HG02610 (cell line): ENCODE data around the gene CACNA1C.
"Not testable (repeated sequence)": the region's sequence is repeated elsewhere in the genome, so short reads cannot be mapped to it uniquely, and the experiment has no call there.

Experiments used
- ATAC-seq: cut with Tn5 transposase; IDR thresholded peaks from one replicate; pipeline ENCODE4 v1.9.1; 2021; ENCODE audit warnings: mild to moderate bottlenecking, moderate library complexity; ENCODE audit not compliant: unreplicated experiment

The CACNA1C gene

GRCh38 chr12:2248901-2249381 is 196.2 kb downstream of the CACNA1C start:
- ATAC-seq, result no peak

DNA sequence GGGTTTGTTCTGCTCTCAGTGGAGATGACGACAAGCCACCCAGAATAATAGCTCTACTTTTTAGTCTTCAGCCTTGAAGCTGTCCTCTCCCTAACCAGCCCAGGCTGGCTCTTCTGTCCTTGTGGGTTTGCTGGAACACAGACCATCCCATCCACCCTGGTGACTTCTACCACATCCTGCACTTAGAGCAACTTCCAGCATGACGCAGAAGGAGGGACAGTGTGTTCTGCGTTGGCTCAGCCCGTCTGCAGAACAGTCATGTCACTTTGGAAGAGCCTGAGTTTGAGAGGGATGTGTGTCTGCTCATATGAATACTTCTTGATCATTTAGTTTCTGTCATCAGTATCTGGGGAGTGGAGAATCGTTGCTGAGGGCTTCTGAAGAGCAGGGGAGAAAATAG is 198.0 kb downstream of the CACNA1C start:
- ATAC-seq, result no peak

DNA sequence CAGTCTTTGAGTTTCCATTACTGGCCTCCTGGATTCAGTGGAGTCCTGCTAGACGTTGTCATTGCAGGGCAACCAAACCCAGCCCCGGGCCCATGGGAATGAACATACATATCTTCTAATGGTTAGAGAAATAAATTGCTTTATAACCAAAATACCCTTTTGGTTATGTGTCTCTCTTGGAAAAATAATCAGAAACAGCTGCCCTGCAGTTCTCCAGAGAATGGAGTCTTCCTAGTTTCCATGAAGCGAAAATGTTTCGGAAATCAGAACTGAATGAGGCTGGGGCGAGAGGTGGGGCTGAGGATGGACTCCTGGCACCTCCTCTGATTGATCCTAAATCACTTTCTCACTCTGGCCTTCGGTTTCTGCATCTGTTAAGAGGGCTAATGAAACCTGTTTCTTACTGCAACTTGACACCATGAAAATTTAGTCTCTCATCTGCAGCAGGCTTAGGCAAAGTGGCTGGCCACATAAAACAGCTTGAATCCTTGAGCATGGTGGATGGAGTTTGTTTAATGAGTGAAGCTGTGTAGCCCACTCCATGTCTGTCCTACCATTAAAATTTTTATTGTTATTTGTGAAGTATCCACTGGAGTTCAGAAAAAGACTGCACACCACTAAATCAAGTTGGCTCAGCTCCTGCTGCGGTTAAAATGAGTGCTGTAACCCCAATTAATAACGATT is 198.9 kb downstream of the CACNA1C start:
- no peak for ATAC-seq

DNA sequence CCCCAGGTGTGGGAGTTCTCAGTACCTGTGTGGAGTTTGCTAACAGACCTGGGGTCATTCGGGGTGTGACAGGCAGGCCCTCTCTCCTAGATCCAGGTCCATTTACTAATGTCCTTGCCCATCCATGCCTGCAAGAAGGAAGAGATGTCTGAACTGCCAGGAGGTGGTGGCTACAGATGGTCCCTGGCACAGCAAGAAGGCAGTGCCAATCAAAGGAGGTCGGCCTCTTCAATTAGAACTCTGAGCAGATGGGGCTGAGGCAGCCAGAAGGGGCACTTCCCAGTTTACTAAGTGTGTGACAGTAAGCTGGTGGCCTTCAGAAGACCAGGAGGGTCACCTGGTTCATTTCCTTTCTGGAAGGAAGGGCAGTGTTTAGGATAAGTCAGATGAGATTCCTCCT is 202.5 kb downstream of the CACNA1C start:
- ATAC-seq, result no peak

DNA sequence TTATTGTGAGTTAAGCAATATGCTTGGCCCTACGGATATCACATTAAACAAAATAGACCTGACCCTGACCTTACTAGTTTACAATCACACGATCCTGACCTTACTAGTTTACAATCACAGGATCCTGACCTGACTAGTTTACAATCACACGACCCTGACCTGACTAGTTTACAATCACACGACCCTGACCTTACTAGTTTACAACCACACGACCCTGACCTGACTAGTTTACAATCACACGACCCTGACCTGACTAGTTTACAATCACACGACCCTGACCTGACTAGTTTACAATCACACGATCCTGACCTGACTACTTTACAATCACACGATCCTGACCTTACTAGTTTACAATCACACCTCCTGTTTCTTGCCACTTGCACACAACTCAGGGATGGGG is 202.9 kb downstream of the CACNA1C start:
- not testable (repeated sequence) for ATAC-seq

GRCh38 chr12:2256453-2256852 is 203.7 kb downstream of the CACNA1C start:
- no peak for ATAC-seq

DNA sequence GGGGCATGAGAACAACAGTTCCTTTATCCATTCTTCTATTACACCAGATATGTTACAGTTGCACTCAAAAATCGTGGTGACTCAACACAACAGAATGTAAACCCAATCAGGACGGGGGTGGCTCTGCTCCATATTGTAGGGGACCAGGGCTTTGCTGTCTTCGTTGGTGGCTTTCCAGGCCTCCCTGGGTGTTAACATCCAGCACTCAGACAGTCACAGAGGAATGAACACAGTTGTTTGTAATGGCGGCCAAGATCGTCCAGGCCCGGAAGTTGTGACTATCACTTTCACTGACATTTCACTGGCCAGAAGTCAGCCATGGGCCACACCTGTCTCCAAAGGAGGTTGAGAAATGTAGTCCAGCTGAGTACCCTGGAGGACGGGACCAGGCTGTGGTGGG is 204.1 kb downstream of the CACNA1C start:
- ATAC-seq, result no peak

DNA sequence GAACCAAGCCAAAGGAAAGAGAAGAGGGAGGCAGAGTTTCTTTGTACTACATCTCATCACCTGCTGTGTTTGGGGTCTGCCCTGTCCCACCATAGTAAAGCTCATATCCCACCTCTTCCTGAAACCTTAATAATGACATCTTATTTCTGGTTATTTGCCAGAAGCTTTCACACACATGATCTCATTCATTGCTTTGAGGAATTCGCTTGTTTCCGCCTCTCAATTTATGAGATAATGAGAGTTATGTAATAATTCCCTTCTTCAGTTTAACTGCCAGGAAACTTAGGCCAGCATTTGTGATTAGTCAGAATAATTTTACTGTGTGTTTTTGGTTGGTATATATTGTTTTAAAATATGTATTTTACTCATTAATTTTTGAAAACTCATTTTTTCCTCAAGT is 205.2 kb downstream of the CACNA1C start:
- ATAC-seq, result no peak

GRCh38 chr12:2259369-2259768 is 206.6 kb downstream of the CACNA1C start:
- ATAC-seq, result no peak

- ATAC-seq, result no peak
These were observed 207.7 kb downstream of the CACNA1C start for GRCh38 chr12:2260441-2260840.

DNA sequence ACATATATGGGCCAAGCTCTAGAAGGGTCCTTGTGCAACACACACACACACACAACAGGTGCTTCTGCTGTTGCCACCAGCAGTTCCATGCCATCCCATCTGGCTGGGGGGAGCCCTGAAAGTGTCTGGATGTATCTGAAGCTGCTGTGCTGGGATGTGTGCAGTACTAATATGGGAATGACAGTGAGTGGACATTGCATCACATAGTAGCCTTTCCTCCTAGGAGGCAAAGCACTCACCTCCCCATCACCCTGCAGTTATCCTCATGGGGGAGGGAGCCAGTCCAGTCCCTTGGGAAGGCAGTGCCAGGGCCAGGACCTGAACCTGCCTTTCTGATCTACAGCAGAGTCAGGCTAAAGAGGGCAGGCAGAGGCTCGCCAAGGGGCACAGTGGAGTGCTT is 208.9 kb downstream of the CACNA1C start:
- no peak for ATAC-seq

GRCh38 chr12:2262449-2262848 is 209.7 kb downstream of the CACNA1C start:
- no peak for ATAC-seq

DNA sequence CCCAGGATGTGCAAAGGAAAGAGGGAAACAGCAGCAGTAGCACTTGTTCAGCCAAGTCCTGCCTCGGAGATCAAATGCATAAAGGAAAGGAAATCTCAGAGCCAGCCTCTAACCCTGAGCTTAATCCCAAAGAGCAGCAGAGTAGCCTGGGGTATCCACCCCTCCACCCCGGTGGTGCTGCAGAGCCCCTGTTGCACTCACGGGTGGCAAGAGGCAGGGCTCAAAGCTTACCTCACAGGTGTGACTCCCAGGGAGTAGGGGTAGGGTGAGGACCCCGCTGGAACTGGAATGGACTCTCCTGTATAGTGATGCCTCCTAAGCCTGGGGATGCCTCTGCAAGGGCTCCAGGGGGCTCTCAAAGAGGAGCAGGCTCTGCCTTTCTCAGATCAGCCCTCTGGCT is 211.1 kb downstream of the CACNA1C start:
- ATAC-seq, result no peak

GRCh38 chr12:2264651-2265232 is 212.0 kb downstream of the CACNA1C start:
- no peak for ATAC-seq

- ATAC-seq, result no peak
These were observed 212.8 kb downstream of the CACNA1C start for GRCh38 chr12:2265461-2266167.

DNA sequence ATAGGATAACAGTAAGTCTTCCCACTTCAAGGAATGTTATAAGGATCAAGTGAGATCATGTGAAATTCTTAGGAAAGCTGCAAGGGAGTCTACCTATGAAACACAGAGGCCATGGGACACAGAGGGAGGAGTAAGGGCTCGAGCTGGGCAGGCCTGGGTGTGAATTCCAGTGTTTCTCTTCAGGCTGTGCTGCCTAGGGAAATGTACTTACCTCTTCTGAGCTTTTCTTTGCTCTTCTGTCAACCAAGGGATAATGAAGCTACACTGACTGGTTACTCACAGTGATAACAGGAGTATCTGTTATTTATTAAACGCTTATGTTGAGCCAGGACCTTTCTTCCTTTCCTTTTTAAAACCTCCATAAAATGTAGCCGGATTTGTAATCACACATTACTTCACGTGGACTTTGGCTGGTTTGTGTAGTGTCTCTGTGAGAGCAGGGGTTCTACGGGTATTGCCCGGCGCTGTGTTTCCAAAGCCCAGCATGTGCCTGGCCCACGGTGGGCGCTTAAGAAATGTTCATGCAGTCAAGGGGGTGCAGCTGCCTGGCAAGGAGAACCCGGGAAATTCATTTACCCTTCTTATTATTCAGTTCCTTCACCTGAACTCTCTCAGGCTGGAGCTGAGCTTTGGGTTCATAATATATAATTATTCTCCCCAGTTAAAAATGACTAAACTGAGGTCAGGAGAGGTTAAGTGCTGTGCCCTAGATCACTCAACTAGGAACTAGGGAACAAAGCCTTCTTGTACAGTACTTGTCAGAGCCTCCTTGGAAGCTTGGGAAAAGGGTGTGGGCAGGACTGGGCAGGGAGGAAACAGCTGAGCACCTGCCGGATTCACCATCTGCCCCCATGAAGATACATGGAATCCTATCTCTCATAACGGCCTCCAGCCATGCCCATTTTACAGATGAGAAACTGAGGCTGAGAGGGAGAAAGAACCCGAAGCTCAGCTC is 214.2 kb downstream of the CACNA1C start:
- ATAC-seq, result no peak

GRCh38 chr12:2267703-2268470 is 215.1 kb downstream of the CACNA1C start:
- ATAC-seq, result no peak

- ATAC-seq, result no peak
These were observed 215.9 kb downstream of the CACNA1C start for GRCh38 chr12:2268471-2269286.

- no peak for ATAC-seq
These were observed 218.1 kb downstream of the CACNA1C start for GRCh38 chr12:2270846-2271245.
